Adrenal gland (tissue), 5 donors: ENCODE measurements around the gene TNNT3.

Experiments
- CTCF ChIP-seq, 6 experiments: fragments of 450-650 bp in 4 of 6; fragments of 200-600 bp in 2 of 6; sonication (generic) in 1 of 6; IDR thresholded peaks; 1 replicate in 5 of 6; 2 replicates in 1 of 6; pipeline versions ENCODE4 v1.5.1 to v1.8.0; 2016 to 2021; ENCODE audit warnings: antibody characterized with exemption in 6 of 6, mild to moderate bottlenecking in 2 of 6, moderate library complexity in 1 of 6
- POLR2A ChIP-seq, 2 donors: fragments of 450-650 bp; IDR thresholded peaks; one replicate each; pipeline ENCODE4 v1.6.1; 2017; ENCODE audit warnings: antibody characterized with exemption in 2 of 2, mild to moderate bottlenecking in 2 of 2, moderate library complexity in 1 of 2
- donor health status: DM: no; HTN: no; CAD: no.

GRCh38 chr11:1967641-1968225 is 48.2 kb downstream of the TNNT3 start:
- TF ChIP-seq CTCF (IDR thresholded peaks at IDR 0.05) (no peak), POLR2A (IDR thresholded peaks at IDR 0.05) (no peak)
